ENCODE results near the gene RABL3. TPM values are rescaled to one million over a fixed set of nuclear protein-coding genes. Genes with fewer than 3 reads are reported as not detected.

Gene RABL3
- total and polyA plus RNA-seq, 8 donors = 2.0 to 27.7 (median 9.4) TPM

DNA sequence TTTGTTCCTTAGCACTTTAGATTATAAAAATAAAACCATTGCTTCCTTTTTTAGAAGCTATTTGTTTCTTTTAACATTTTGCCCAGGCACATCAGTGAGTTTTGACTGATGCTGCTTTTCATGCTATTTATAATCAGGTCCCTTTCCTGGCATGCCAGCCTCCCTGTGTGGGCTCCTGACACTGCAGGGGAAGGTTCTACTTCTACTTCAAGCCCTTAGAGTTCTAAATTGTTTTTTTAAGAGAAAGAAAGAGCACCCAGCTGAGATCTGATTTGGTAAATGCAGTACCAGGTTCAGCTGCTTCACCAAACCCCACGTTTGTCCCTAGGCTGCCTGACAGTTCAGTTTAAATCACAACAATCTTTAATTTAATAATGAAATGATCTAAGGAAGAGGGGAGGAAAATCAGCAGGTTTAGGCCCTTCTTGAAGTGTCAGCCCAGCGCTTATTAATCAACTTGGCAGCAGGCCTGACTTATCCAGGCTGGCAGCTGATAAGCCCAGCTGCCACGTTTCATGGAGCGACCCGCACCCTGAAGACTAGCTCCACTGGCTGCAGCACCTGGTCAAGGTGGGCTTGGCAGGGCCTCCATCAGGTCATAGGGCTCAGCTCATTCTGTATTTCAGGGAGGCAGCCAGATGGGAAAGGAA lies 89.3 kb downstream of the RABL3 start:
- intact Hi-C loops (cut with DNase I; ENCODE audit: low total_unique reads) = no loop called here
- Histone ChIP-seq H3K4me3 (no peak overlapping the region), H3K9me3 (no peaks in the 10 kb centered on the region), H3K27me3 (no peaks in the 10 kb centered on the region), H3K36me3 (peaks cover 0 to 7% (median 2%) of the 10 kb centered on the region in 4 donors), H3K4me1 (peaks cover 0 to 16% (median 8%) of the 10 kb centered on the region in 4 donors), H3K27ac (peak overlapping the region in 1 of 5 donors; percentile 5)
- TF ChIP-seq POLR2A (IDR thresholded peaks at IDR 0.05) (no peak), EP300 (IDR thresholded peaks at IDR 0.05) (no peak), POLR2AphosphoS5 (IDR thresholded peaks at IDR 0.05) (no peak)
- TF ChIP-seq, protein P1, sequence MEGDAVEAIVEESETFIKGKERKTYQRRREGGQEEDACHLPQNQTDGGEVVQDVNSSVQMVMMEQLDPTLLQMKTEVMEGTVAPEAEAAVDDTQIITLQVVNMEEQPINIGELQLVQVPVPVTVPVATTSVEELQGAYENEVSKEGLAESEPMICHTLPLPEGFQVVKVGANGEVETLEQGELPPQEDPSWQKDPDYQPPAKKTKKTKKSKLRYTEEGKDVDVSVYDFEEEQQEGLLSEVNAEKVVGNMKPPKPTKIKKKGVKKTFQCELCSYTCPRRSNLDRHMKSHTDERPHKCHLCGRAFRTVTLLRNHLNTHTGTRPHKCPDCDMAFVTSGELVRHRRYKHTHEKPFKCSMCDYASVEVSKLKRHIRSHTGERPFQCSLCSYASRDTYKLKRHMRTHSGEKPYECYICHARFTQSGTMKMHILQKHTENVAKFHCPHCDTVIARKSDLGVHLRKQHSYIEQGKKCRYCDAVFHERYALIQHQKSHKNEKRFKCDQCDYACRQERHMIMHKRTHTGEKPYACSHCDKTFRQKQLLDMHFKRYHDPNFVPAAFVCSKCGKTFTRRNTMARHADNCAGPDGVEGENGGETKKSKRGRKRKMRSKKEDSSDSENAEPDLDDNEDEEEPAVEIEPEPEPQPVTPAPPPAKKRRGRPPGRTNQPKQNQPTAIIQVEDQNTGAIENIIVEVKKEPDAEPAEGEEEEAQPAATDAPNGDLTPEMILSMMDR (IDR thresholded peaks at IDR 0.05) = no peak
- WGBS, 5 donors = 23 to 66% (median 33%) methylated on average over 4 to 5 of the region's 5 CpGs
- peak in 1 of 2 donors; percentile 60 for DNase-seq

DNA sequence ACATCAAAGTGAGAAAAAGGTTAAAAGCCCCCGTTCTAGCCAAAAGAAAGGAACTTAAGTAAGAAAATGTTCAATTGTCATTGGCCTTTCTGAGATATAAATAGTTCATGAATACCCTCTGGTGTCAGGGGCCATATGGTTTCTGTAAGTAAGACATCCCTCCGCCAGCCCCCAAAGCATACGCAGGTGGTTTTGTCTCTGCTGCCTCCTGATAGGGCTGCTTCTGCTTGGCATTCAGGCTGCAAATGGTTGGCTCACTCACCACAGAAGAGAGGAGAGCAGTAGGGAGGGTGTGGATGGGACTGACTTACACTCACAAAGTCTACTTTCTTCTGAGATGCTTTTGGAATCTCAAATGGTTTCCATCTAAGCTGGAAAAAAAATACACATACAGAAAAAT lies 90.0 kb downstream of the RABL3 start:
- H3K4me1 ChIP-seq = peaks cover 0 to 16% (median 8%) of the 10 kb centered on the region in 4 donors
- TF ChIP-seq EP300 (IDR thresholded peaks at IDR 0.05) = no peak
- TF ChIP-seq POLR2A (IDR thresholded peaks at IDR 0.05) = no peak
- no peak for TF ChIP-seq POLR2AphosphoS5 (IDR thresholded peaks at IDR 0.05)
- TF ChIP-seq, protein P1 (IDR thresholded peaks at IDR 0.05) = no peak
- peak in 1 of 2 donors; percentile 60 for DNase-seq
- peaks cover 0 to 8% (median 4%) of the 10 kb centered on the region in 4 donors for H3K36me3 ChIP-seq
- H3K4me3 ChIP-seq = no peak overlapping the region
- 66 to 82% (median 80%) methylated on average over 3 of the region's 3 CpGs for WGBS, 5 donors
- intact Hi-C loops (cut with DNase I; ENCODE audit: low total_unique reads) = no loop called here
- no peaks in the 10 kb centered on the region for H3K27me3 ChIP-seq
- no peaks in the 10 kb centered on the region for H3K9me3 ChIP-seq
- H3K27ac ChIP-seq = no peak overlapping the region

DNA sequence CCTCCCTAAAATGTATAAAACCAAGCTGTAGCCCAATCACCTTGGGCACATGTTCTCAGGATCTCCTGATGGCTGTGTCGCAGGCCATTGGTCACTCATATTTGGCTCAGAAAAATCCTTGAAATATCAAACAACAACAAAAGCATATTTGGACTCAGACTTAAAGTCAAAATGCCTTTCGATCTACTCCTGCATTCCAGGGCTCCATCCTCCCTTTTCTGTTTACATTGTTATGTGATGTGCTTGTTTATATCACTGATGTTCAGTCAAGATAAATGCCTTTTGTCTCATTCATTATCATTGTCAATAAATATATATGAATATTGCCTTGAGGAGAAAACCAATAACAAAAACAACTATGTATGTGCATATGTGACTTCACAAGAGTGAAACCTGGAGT lies 92.0 kb downstream of the RABL3 start:
- 75 to 94% (median 89%) methylated on average over 2 of the region's 2 CpGs for WGBS, 5 donors
- H3K27me3 ChIP-seq = no peaks in the 10 kb centered on the region
- H3K27ac ChIP-seq = no peak overlapping the region
- no peak overlapping the region for H3K4me3 ChIP-seq
- TF ChIP-seq POLR2A (IDR thresholded peaks at IDR 0.05) (no peak), POLR2AphosphoS5 (IDR thresholded peaks at IDR 0.05) (no peak), EP300 (IDR thresholded peaks at IDR 0.05) (no peak)
- TF ChIP-seq, protein P1 (IDR thresholded peaks at IDR 0.05) = no peak
- H3K4me1 ChIP-seq = peaks cover 0 to 16% (median 8%) of the 10 kb centered on the region in 4 donors
- H3K36me3 ChIP-seq = peaks cover 0 to 9% (median 4%) of the 10 kb centered on the region in 4 donors
- no peaks in the 10 kb centered on the region for H3K9me3 ChIP-seq
- intact Hi-C loops (cut with DNase I; ENCODE audit: low total_unique reads) = no loop called here
- DNase-seq = no peak

DNA sequence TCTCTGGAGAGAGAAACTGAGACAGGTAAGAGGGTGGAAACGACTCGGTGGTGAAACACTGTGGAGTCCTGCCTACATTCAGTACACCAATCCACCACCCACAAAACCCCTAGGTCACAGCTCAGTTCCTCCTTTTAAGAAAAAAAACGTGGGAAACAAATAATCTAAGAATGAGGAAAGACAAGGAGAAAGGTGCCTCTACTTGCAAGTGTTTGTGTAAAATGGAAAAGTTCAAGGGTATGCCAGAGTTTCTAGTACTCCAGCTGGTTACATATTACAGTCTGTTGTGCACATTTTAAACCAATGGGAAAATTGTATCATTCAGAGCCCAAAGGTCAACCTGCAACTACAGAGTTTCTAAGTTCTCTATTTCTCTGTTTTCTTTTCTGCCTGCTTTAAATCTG lies 92.5 kb downstream of the RABL3 start:
- WGBS, 5 donors = 61 to 78% (median 74%) methylated on average over 3 of the region's 3 CpGs
- DNase-seq = peak in 1 of 2 donors; percentile 16
- intact Hi-C loops (cut with DNase I; ENCODE audit: low total_unique reads) = no loop called here

More for the DNA sequence above, 92.5 kb downstream of the RABL3 start:
- Histone ChIP-seq H3K27ac (no peak overlapping the region), H3K36me3 (peaks cover 0 to 12% (median 4%) of the 10 kb centered on the region in 4 donors), H3K4me3 (no peak overlapping the region), H3K4me1 (peaks cover 0 to 21% (median 8%) of the 10 kb centered on the region in 4 donors), H3K9me3 (no peaks in the 10 kb centered on the region), H3K27me3 (no peaks in the 10 kb centered on the region)
- TF ChIP-seq, protein P1 (IDR thresholded peaks at IDR 0.05) = no peak
- TF ChIP-seq POLR2A (IDR thresholded peaks at IDR 0.05) = no peak
- TF ChIP-seq POLR2AphosphoS5 (IDR thresholded peaks at IDR 0.05) = no peak
- TF ChIP-seq EP300 (IDR thresholded peaks at IDR 0.05) = no peak
